ENCODE data around the gene AFG3L2. TPM values are rescaled to one million over a fixed set of nuclear protein-coding genes. Genes with fewer than 3 reads are reported as not detected.

AFG3L2 gene
- total and polyA plus RNA-seq, 2 experiments from 2014 or later: 50.3 to 105 TPM

GRCh38 chr18:12338382-12338781, 38.6 kb downstream of the AFG3L2 start:
- ATAC-seq (peak; percentile 9), DNase-seq (ENCODE audit: low spot score) (peak; percentile 70)
- H3K27ac ChIP-seq (ENCODE audit: low read depth): peak overlapping the region; percentile 93
- H3K36me3 Mint-ChIP-seq (ENCODE audit: low read depth): peaks cover 71% of the 10 kb centered on the region
- 0 out of 2 replicates have a peak, but pooled peaks have one; percentile 34 for TF ChIP-seq ZNF462 (CRISPR knock-in tag; IDR thresholded peaks at IDR 0.05)
- no peak for TF ChIP-seq ZNF114 (CRISPR knock-in tag; IDR thresholded peaks at IDR 0.05)
- no peak overlapping the region for H3K4me3 Mint-ChIP-seq
- no peaks in the 10 kb centered on the region for H4K20me1 ChIP-seq (replicated peaks; ENCODE audit: insufficient read depth)
- 0 out of 2 replicates have a peak, but pooled peaks cover 1% of the 10 kb centered on the region for H3K79me2 ChIP-seq (replicated peaks; ENCODE audit: insufficient read depth)
- H3K27ac Mint-ChIP-seq: peak overlapping the region; percentile 93
- no peak overlapping the region for H3K4me3 ChIP-seq
- H3K27me3 Mint-ChIP-seq (ENCODE audit: insufficient read depth, low read depth, poor library complexity): peaks cover 19% of the 10 kb centered on the region
- peaks cover 51% of the 10 kb centered on the region for H3K4me1 Mint-ChIP-seq
- H2AFZ ChIP-seq: no peak overlapping the region
- H3K36me3 ChIP-seq (ENCODE audit: insufficient read depth): peaks cover 8% of the 10 kb centered on the region
- no peaks in the 10 kb centered on the region for H3K9me2 ChIP-seq (ENCODE audit: insufficient read depth)
- no peaks in the 10 kb centered on the region for H3K27me3 ChIP-seq (ENCODE audit: insufficient read depth)
- H3K4me1 ChIP-seq (ENCODE audit: insufficient read depth): peaks cover 48% of the 10 kb centered on the region
- H3F3A ChIP-seq (replicated peaks; ENCODE audit: low read depth): peaks cover 24% of the 10 kb centered on the region
- H3K9me3 Mint-ChIP-seq: no peaks in the 10 kb centered on the region; the same call in 2 of the 3 replicates
- peak overlapping the region; percentile 33 for H3K4me2 ChIP-seq

GRCh38 chr18:12336887-12337286, 40.1 kb downstream of the AFG3L2 start:
- Mint-ChIP-seq H3K36me3 (ENCODE audit: low read depth) (peaks cover 58% of the 10 kb centered on the region), H3K27me3 (ENCODE audit: insufficient read depth, low read depth, poor library complexity) (peaks cover 19% of the 10 kb centered on the region), H3K27ac (peak overlapping the region; percentile 93), H3K9me3 (no peaks in the 10 kb centered on the region; the same call in 2 of the 3 replicates), H3K4me1 (peaks cover 51% of the 10 kb centered on the region), H3K4me3 (peak overlapping the region; percentile 54)
- Histone ChIP-seq H2AFZ (no peak overlapping the region), H4K20me1 (replicated peaks; ENCODE audit: insufficient read depth) (no peaks in the 10 kb centered on the region), H3K4me1 (ENCODE audit: insufficient read depth) (peaks cover 49% of the 10 kb centered on the region), H3K9me2 (ENCODE audit: insufficient read depth) (no peaks in the 10 kb centered on the region), H3K79me2 (replicated peaks; ENCODE audit: insufficient read depth) (peaks cover 3% of the 10 kb centered on the region; the same call in 1 of the 2 replicates), H3K27me3 (ENCODE audit: insufficient read depth) (no peaks in the 10 kb centered on the region), H3K4me2 (peak overlapping the region; percentile 33), H3K4me3 (peak overlapping the region; percentile 29), H3F3A (replicated peaks; ENCODE audit: low read depth) (peaks cover 25% of the 10 kb centered on the region), H3K36me3 (ENCODE audit: insufficient read depth) (no peaks in the 10 kb centered on the region; the same call in 1 of the 2 replicates), H3K27ac (ENCODE audit: low read depth) (peak overlapping the region; percentile 93)
- DNase-seq (ENCODE audit: low spot score) (peak; percentile 57), ATAC-seq (peak; percentile 20)
- no peak for TF ChIP-seq EZH2 (IDR thresholded peaks at IDR 0.05; ENCODE audit: low read depth, unreplicated experiment)
- TF ChIP-seq CREB1 (CRISPR knock-in tag; IDR thresholded peaks at IDR 0.05; ENCODE audit: low read depth): no peak
- TF ChIP-seq ZNF114 (CRISPR knock-in tag; IDR thresholded peaks at IDR 0.05): no peak
- no peak for TF ChIP-seq JUNB (IDR thresholded peaks at IDR 0.05; ENCODE audit: unreplicated experiment)
- TF ChIP-seq ETS1 (IDR thresholded peaks at IDR 0.05): no peak
- no peak for TF ChIP-seq REST (IDR thresholded peaks at IDR 0.05; ENCODE audit: unreplicated experiment)
- no peak for TF ChIP-seq NANOG (IDR thresholded peaks at IDR 0.05; ENCODE audit: borderline replicate concordance)
- TF ChIP-seq EZH2phosphoT487 (IDR thresholded peaks at IDR 0.05; ENCODE audit: unreplicated experiment): no peak
- TF ChIP-seq POLR2AphosphoS5 (IDR thresholded peaks at IDR 0.05; ENCODE audit: low read depth): no peak
- no peak for TF ChIP-seq ZNF331 (CRISPR knock-in tag; IDR thresholded peaks at IDR 0.05; ENCODE audit: low read depth)
